CD4-positive, alpha-beta T cell treated with Interferon alpha-2 for 1 hour (primary cell): Measurements from ENCODE around the gene NFYA.
A peak's percentile ranks its signal among the peaks of the same experiment; 100 is the strongest.

ENCODE experiments used
- DNase-seq, 2 donors: peaks; one replicate each; pipeline ENCODE4 v3.0.0-alpha.2; 2020 to 2022

The NFYA gene

DNA sequence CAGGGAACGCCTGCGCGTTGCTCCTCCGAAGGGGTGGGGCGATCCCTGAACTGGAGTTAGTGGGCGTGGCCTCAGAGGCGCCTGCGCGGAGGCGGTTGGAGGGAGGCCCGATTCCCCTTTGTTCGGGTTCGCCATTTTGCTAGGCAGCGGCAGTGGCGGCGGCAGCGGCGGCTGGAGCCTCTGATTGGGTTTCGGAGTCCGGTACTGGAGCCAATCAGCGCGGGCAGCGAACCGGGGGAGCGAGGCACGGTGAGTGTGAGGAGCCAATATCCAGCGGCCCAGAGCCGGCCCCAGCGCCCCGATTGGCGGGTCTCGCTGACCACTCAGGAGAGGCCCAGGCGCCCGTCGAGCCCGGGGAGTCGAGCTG is at the start of gene NFYA:
Gene NFYA (plus strand): TSS at position 139 of the 367 bp plus-strand sequence. CDS start 6,116 bp downstream, outside the sequence.
- DNase-seq = no peak

DNA sequence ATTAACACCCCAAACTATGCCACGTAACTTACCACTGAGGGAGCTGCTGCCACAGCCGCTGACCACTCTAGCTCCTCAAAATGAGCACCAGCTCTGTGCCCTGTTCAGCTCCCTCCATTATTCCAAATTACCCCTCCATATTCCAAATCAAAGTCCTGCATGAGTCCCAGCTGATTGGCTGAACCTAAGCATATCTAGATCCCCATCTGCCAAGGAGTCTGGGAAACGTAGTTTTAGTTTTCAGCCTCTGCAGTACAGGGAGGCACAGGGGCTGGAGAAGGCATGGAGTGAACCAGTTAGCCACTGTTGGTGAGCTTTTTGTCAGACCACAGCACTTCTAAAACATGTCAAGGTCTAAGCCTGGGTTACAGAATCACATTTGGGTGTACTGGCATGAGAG is 49.7 kb upstream of the NFYA start:
- no peak for DNase-seq

GRCh38 chr6:41025966-41026530 is 46.7 kb upstream of the NFYA start:
- no peak for DNase-seq

DNA sequence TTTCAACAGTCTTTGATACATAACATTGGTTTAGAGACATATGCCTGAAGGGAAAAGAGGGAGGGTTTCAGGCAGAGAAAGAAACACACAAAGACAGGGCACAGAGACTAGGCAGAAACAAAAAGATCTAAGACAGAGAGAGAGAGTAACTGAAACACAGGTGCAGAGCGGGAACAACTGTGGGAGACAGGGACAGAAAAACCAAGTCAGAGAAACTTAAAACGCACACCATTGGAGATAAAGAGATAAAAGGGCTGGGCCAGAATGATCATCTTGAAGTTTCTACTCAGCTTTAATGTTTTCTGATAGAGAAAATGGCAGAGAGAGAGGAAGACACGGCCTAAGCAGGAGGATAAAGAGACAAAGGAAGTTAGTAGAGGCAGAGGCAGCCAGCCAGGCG is 45.5 kb upstream of the NFYA start:
- no peak for DNase-seq

GRCh38 chr6:41027799-41028560 is 44.8 kb upstream of the NFYA start:
- DNase-seq = peak; percentile 61 to 75

DNA sequence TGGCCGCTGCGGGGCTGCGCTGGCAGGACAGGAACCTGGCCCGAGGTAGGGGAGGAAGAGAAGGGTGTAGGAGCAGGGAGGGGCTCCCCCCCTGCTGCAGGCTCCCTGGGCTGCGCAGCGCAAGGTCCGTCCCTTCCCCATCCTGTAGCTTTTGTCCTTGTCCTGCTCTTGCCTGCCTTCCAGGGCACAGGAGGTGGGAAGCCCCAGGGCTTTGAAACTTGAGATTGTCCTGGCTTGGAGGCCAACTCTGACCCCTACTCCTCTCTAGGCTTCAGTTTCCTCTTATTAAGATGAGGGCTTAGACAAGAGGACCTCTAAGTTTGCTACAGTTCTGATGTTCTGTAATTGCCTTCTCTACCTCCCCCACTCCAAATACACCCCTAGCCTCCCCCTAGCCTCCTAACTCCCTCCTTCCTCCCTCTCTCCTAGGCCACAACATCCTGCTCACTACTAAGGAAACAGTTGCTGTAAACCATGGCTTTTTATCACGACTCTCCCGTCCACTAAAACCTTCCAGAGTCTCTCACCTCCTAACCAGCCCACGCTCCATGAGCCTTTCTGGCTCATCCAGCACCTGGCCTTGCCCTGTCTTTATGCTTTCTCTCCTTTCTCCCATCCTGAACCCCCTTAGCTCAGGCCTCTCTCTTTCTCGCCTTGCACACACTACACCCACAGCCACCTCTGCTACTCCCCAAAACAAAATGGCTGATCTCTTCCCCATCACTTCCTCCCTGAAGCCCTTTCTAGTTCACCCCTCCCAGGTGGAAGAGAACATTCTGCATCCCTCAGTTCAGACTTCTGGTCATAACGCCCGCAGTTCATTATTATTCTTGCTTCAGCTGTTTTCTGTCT is 44.0 kb upstream of the NFYA start:
- no peak for DNase-seq

GRCh38 chr6:41032830-41033229 is 39.9 kb upstream of the NFYA start:
- DNase-seq = no peak

- no peak for DNase-seq
Observed at GRCh38 chr6:41033776-41034175, 39.0 kb upstream of the NFYA start.

GRCh38 chr6:41036186-41036585 is 36.6 kb upstream of the NFYA start:
- DNase-seq = no peak

DNA sequence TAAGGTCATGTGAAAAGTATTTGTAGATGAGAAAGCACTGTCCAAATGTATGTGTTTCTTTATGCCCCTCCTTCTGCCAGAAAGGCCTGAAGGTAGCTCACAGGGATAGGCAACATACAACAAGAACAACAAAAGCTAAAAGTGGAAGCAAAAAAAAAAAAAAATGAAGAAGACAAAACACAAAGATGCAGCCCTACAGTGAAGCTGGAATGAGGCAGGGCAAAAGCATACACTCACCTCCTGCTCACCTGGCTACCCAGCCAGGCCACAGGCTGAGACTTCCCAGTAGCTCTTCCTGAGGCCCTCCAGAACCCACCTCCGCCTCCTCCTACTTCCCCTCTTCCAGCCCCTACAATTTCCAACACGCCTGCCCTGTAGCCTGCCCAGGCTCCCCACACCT is 36.2 kb upstream of the NFYA start:
- no peak for DNase-seq

DNA sequence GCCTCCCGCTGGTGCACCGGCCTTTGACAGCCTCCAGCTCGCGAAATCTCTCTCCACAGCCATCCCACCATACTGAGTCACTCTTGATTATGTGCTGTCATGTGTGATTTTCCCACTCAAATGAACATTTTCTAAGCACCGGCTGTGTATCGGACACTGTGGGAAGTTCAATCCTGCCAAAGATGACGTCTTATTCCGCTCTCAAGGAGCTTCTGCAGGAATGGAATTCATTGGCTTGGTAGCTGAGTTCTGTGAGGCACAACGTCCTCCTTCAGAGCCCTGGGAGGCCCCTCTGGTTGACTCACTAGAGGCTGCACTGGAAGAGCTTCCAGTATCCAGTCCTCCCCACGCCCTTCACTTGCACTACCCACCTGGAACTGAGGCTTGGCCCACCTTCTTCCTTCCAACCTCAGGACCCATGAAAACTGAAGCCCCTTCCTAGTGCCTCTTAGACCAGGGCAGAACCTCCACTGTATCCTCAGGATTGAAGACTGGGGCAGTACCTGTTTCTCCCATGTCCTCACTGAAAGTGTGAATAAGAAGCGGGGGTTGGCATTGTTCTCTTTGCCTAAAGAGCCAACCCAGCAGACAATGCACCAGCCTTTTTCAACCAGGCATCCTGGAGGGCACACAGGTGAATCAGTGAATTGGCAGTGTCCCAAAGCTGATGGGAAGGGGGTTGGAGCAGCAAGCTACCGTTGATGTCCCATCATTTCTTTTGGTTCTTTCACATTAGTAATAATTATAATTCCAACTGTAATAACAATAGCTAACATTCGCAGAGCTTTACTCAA is 35.5 kb upstream of the NFYA start:
- no peak for DNase-seq

DNA sequence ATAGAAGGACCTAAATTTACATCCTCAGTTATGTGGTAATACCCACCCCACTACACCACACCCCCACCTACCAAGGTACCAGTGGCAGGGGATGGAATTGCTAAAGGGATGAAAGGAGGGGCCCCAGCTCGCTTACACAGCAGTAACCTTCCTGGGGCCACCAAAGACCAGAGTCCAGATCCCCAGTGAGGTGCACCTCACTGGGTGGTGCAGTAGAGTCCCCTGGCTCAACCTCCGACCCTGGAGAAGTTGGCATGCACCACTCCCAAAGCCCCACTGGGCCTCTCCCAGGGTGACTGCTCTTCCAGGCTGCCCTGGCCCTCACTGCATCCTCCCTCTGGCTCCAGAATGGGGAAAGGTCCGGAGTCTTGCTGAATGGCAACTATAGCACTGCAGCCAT is 34.6 kb upstream of the NFYA start:
- DNase-seq = no peak

- peak; percentile 41 to 58 for DNase-seq
Observed at GRCh38 chr6:41039060-41039998, 33.4 kb upstream of the NFYA start, which contains the start of gene UNC5CL. TSS of gene UNC5CL (minus strand) at chr6:41039221. CDS start at chr6:41035074, 4,147 bp downstream.

- DNase-seq = no peak
Observed at GRCh38 chr6:41040101-41040939, 32.5 kb upstream of the NFYA start.

GRCh38 chr6:41040940-41041536 is 31.7 kb upstream of the NFYA start:
- DNase-seq = no peak

- no peak for DNase-seq
Observed at GRCh38 chr6:41042226-41043055, 30.3 kb upstream of the NFYA start, which contains the start of gene TSPO2. TSS of gene TSPO2 (plus strand) at chr6:41042467. CDS start at chr6:41042986, 519 bp downstream.

GRCh38 chr6:41043151-41043550 is 29.6 kb upstream of the NFYA start:
- no peak for DNase-seq

- DNase-seq = no peak
Observed at GRCh38 chr6:41045664-41046063, 27.1 kb upstream of the NFYA start.

GRCh38 chr6:41046084-41046483 is 26.7 kb upstream of the NFYA start:
- DNase-seq = no peak
